ENCODE data around the gene ARSD. TPM values are rescaled to one million over a fixed set of nuclear protein-coding genes. Genes with fewer than 3 reads are reported as not detected.
A peak's percentile ranks its signal among the peaks of the same experiment; 100 is the strongest.

The ARSD gene
- polyA plus RNA-seq, 3 donors = 19.2 to 28.6 (median 19.7) TPM

DNA sequence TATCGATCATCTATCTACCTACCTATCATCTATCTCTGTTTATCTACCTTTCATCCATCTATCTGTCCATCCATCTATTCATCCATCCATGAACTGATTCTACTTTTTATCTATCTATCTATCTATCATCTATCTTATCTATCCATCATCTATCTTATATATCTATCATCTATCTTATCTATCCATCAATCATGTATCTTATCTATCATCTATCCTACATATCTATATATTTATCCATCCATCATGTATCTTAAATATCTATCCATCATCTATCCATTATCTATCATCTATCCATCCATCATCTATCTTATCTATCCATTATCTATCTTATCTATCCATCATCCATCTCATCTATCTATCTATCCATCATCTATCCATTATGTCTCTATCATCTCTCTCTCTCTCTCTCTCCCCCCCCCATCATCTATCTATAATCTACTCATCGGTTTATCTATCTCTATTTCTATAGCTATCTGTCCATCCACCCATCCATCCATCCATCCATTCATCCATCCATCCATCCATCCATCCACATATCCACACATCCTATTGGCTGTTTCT is 20.9 kb downstream of the ARSD start:
- 89% methylated on average over 1 of the region's 2 CpGs for WGBS (ENCODE audit: insufficient coverage)
- H3K27me3 Mint-ChIP-seq (ENCODE audit: low read depth in 3 of 3) = peaks cover 0 to 2% (median 0%) of the 10 kb centered on the region in 3 donors
- no peak overlapping the region for H3K27ac Mint-ChIP-seq

DNA sequence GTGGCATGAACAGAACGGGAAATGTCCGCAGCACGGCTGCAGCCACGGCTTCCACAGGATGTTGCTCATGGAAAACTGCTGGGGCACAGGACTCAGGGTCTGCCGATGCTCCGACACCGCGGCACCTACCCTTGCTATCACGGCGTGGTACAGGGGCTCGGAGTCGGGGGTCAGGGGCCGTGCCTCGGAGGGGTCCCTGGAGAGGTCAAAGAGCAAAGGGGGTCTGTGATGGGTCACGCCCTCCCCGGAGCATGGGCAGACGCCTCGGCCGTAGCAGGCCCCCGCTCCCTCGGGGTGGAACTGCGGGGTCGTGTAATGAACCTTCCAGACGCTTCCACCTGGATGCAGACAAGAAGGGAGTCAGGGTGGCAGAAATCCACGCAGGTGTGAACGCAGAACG is 21.8 kb downstream of the ARSD start:
- H3K4me1 Mint-ChIP-seq = peaks cover 8% of the 10 kb centered on the region
- H4K20me1 ChIP-seq (ENCODE audit: insufficient read depth, low read length) = no peaks in the 10 kb centered on the region

More for the DNA sequence above, 20.9 kb downstream of the ARSD start:
- Mint-ChIP-seq H3K4me1 (peaks cover 7% of the 10 kb centered on the region), H3K4me3 (no peak overlapping the region), H3K9me3 (peaks cover 3 to 22% (median 16%) of the 10 kb centered on the region in 7 donors), H3K36me3 (peaks cover 35 to 64% of the 10 kb centered on the region in 2 donors)
- no peak for DNase-seq
- peaks cover 12 to 15% of the 10 kb centered on the region in 2 donors for H3K9me3 ChIP-seq (replicated peaks in 1 of 2; ENCODE audit: control insufficient read depth in 1 of 2, insufficient read depth in 1 of 2, low read length in 2 of 2)
- TF ChIP-seq, protein P1, sequence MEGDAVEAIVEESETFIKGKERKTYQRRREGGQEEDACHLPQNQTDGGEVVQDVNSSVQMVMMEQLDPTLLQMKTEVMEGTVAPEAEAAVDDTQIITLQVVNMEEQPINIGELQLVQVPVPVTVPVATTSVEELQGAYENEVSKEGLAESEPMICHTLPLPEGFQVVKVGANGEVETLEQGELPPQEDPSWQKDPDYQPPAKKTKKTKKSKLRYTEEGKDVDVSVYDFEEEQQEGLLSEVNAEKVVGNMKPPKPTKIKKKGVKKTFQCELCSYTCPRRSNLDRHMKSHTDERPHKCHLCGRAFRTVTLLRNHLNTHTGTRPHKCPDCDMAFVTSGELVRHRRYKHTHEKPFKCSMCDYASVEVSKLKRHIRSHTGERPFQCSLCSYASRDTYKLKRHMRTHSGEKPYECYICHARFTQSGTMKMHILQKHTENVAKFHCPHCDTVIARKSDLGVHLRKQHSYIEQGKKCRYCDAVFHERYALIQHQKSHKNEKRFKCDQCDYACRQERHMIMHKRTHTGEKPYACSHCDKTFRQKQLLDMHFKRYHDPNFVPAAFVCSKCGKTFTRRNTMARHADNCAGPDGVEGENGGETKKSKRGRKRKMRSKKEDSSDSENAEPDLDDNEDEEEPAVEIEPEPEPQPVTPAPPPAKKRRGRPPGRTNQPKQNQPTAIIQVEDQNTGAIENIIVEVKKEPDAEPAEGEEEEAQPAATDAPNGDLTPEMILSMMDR (IDR thresholded peaks at IDR 0.05) = no peak
- no peaks in the 10 kb centered on the region for H3K27me3 ChIP-seq (ENCODE audit: control insufficient read depth in 2 of 2, insufficient read depth in 2 of 2, low read length in 2 of 2)
- H2AFZ ChIP-seq (ENCODE audit: insufficient read depth, low read depth, low read length, poor library complexity, severe bottlenecking) = no peak overlapping the region
- no peak overlapping the region for H3K9ac ChIP-seq (ENCODE audit: insufficient read depth, low read length, poor library complexity, severe bottlenecking)
- H3K27ac ChIP-seq (ENCODE audit: low read depth in 1 of 2, low read length in 2 of 2) = no peak overlapping the region
- H3K4me1 ChIP-seq (ENCODE audit: control insufficient read depth in 1 of 2, insufficient read depth in 2 of 2, low read length in 2 of 2) = peaks cover 8 to 14% of the 10 kb centered on the region in 2 donors
- intact Hi-C loops (cut with micrococcal nuclease) = no loop called here
- no peaks in the 10 kb centered on the region for H3K79me2 ChIP-seq (ENCODE audit: insufficient read depth, low read length)
- no peak overlapping the region for H3K4me2 ChIP-seq (replicated peaks; ENCODE audit: extremely low read depth, low read length, poor library complexity, severe bottlenecking)
- H4K20me1 ChIP-seq (ENCODE audit: insufficient read depth, low read length) = no peaks in the 10 kb centered on the region
- no peak overlapping the region for H3K4me3 ChIP-seq (replicated peaks in 1 of 3; ENCODE audit: low read depth in 2 of 3, low read length in 3 of 3)
- peaks cover 3 to 42% of the 10 kb centered on the region in 2 donors for H3K36me3 ChIP-seq (replicated peaks in 1 of 2; ENCODE audit: control insufficient read depth in 1 of 2, insufficient read depth in 2 of 2, low read length in 2 of 2)

More for the DNA sequence above, 21.8 kb downstream of the ARSD start:
- H3K9me3 Mint-ChIP-seq = peaks cover 6 to 25% (median 19%) of the 10 kb centered on the region in 7 donors
- 95% methylated on average over 7 of the region's 27 CpGs for WGBS (ENCODE audit: insufficient coverage)
- no peaks in the 10 kb centered on the region for H3K27me3 ChIP-seq (ENCODE audit: control insufficient read depth in 2 of 2, insufficient read depth in 2 of 2, low read length in 2 of 2)
- H3K4me1 ChIP-seq (ENCODE audit: control insufficient read depth in 1 of 2, insufficient read depth in 2 of 2, low read length in 2 of 2) = peaks cover 8 to 15% of the 10 kb centered on the region in 2 donors
- H3K36me3 Mint-ChIP-seq = peaks cover 30 to 56% of the 10 kb centered on the region in 2 donors
- TF ChIP-seq, protein P1 (IDR thresholded peaks at IDR 0.05) = no peak
- peaks cover 0 to 2% (median 2%) of the 10 kb centered on the region in 3 donors for H3K27me3 Mint-ChIP-seq (ENCODE audit: low read depth in 3 of 3)
- no peak for DNase-seq
- no peak overlapping the region for H3K9ac ChIP-seq (ENCODE audit: insufficient read depth, low read length, poor library complexity, severe bottlenecking)
- H2AFZ ChIP-seq (ENCODE audit: insufficient read depth, low read depth, low read length, poor library complexity, severe bottlenecking) = no peak overlapping the region
- H3K4me2 ChIP-seq (replicated peaks; ENCODE audit: extremely low read depth, low read length, poor library complexity, severe bottlenecking) = no peak overlapping the region
- H3K27ac Mint-ChIP-seq = peak overlapping the region in 1 of 7 donors; percentile 51
- H3K4me3 ChIP-seq (replicated peaks in 1 of 3; ENCODE audit: low read depth in 2 of 3, low read length in 3 of 3) = no peak overlapping the region
- intact Hi-C loops (cut with micrococcal nuclease) = no loop called here
- H3K36me3 ChIP-seq (replicated peaks in 1 of 2; ENCODE audit: control insufficient read depth in 1 of 2, insufficient read depth in 2 of 2, low read length in 2 of 2) = peaks cover 3 to 35% of the 10 kb centered on the region in 2 donors
- no peak overlapping the region for H3K4me3 Mint-ChIP-seq
- H3K9me3 ChIP-seq (replicated peaks in 1 of 2; ENCODE audit: control insufficient read depth in 1 of 2, insufficient read depth in 1 of 2, low read length in 2 of 2) = peaks cover 14 to 18% of the 10 kb centered on the region in 2 donors
- no peaks in the 10 kb centered on the region for H3K79me2 ChIP-seq (ENCODE audit: insufficient read depth, low read length)
- H3K27ac ChIP-seq (ENCODE audit: low read depth in 1 of 2, low read length in 2 of 2) = no peak overlapping the region
